ENCODE measurements around the gene MATR3. TPM values are rescaled to one million over a fixed set of nuclear protein-coding genes. Genes with fewer than 3 reads are reported as not detected.
"Not testable (repeated sequence)": the region's sequence is repeated elsewhere in the genome, so short reads cannot be mapped to it uniquely, and the experiment has no call there.

MATR3 gene
- total RNA-seq, 1 experiment from 2014 or later: 267 TPM

- Histone ChIP-seq H3K23ac (ENCODE audit: insufficient read length, low read depth, low read length) (no peak overlapping the region), H2BK12ac (ENCODE audit: insufficient read length, low read depth, low read length) (no peak overlapping the region), H3T11ph (ENCODE audit: low read length) (no peak overlapping the region), H3K79me2 (ENCODE audit: insufficient read depth, low read length) (no peaks in the 10 kb centered on the region), H2BK120ac (ENCODE audit: low read depth, low read length, poor library complexity, severe bottlenecking) (no peak overlapping the region), H2BK5ac (ENCODE audit: insufficient read length, low read length) (no peak overlapping the region), H3K4ac (ENCODE audit: low read depth, low read length) (no peak overlapping the region), H3K27ac (ENCODE audit: insufficient read length, low read depth, low read length) (no peak overlapping the region), H3K4me2 (ENCODE audit: insufficient read depth, insufficient read length, low read length) (no peak overlapping the region), H4K20me1 (ENCODE audit: control insufficient read depth, insufficient read depth, insufficient read length) (no peaks in the 10 kb centered on the region), H3K9ac (ENCODE audit: extremely low read depth, insufficient read length, low read length) (no peak overlapping the region), H3K27me3 (ENCODE audit: insufficient read depth, low read length) (no peaks in the 10 kb centered on the region), H4K5ac (ENCODE audit: insufficient read length, low read depth, low read length) (no peak overlapping the region), H2BK15ac (ENCODE audit: low read depth, low read length) (no peak overlapping the region), H3K14ac (ENCODE audit: insufficient read depth, low read length) (no peak overlapping the region), H3K4me1 (ENCODE audit: insufficient read depth, low read length) (peaks cover 13% of the 10 kb centered on the region), H3K23me2 (ENCODE audit: insufficient read length, low read depth, low read length, poor library complexity, severe bottlenecking) (peaks cover 4% of the 10 kb centered on the region), H3K79me1 (ENCODE audit: insufficient read depth, low read depth, low read length, poor library complexity, severe bottlenecking) (no peaks in the 10 kb centered on the region), H3K9me3 (ENCODE audit: control insufficient read depth, low read depth, low read length) (no peaks in the 10 kb centered on the region), H2BK20ac (ENCODE audit: low read depth, low read length, poor library complexity, severe bottlenecking) (no peak overlapping the region), H2AFZ (ENCODE audit: low read length) (no peak overlapping the region), H4K8ac (replicated peaks; ENCODE audit: insufficient read length, low read depth, low read length) (no peak overlapping the region), H3K56ac (ENCODE audit: insufficient read length, low read depth, low read length) (no peak overlapping the region), H4K91ac (ENCODE audit: insufficient read length, low read depth, low read length) (no peak overlapping the region), H3K18ac (ENCODE audit: insufficient read length, low read depth, low read length) (no peak overlapping the region), H2AK5ac (ENCODE audit: insufficient read length, low read length) (no peak overlapping the region)
- Mint-ChIP-seq H3K4me3 (no peak overlapping the region), H3K27me3 (ENCODE audit: low read depth) (no peaks in the 10 kb centered on the region), H3K4me1 (peaks cover 22 to 24% of the 10 kb centered on the region in 2 experiments), H3K9me3 (no peaks in the 10 kb centered on the region), H3K27ac (no peak overlapping the region), H3K36me3 (ENCODE audit: insufficient read depth in 1 of 3, low read depth in 3 of 3) (no peaks in the 10 kb centered on the region)
- WGBS (ENCODE audit: extremely low coverage, insufficient read length, low lambda C conversion rate): no CpG with 5 or more reads among the region's 5 CpGs
- peak; percentile 33; the same call in 1 of the 3 replicates for TF ChIP-seq CTCF (conservative IDR thresholded peaks at IDR 0.05)
- no peak for DNase-seq
These were observed 25.0 kb upstream of the MATR3 start for GRCh38 chr5:139268364-139269202.

GRCh38 chr5:139270718-139271117 lies 22.8 kb upstream of the MATR3 start:
- H2BK15ac ChIP-seq (ENCODE audit: low read depth, low read length); H3K9me3 ChIP-seq (ENCODE audit: control insufficient read depth, low read depth, low read length); H3K27ac Mint-ChIP-seq; H3K23me2 ChIP-seq (ENCODE audit: insufficient read length, low read depth, low read length, poor library complexity, severe bottlenecking); DNase-seq; H3K23ac ChIP-seq (ENCODE audit: insufficient read length, low read depth, low read length); H2AK5ac ChIP-seq (ENCODE audit: insufficient read length, low read length); H4K20me1 ChIP-seq (ENCODE audit: control insufficient read depth, insufficient read depth, insufficient read length); H3T11ph ChIP-seq (ENCODE audit: low read length); H2BK120ac ChIP-seq (ENCODE audit: low read depth, low read length, poor library complexity, severe bottlenecking); H3K27me3 ChIP-seq (ENCODE audit: insufficient read depth, low read length); H3K14ac ChIP-seq (ENCODE audit: insufficient read depth, low read length); H3K27ac ChIP-seq (ENCODE audit: insufficient read length, low read depth, low read length); H3K9me3 Mint-ChIP-seq; H3K79me1 ChIP-seq (ENCODE audit: insufficient read depth, low read depth, low read length, poor library complexity, severe bottlenecking); H3K4ac ChIP-seq (ENCODE audit: low read depth, low read length); H3K4me2 ChIP-seq (ENCODE audit: insufficient read depth, insufficient read length, low read length); H2BK5ac ChIP-seq (ENCODE audit: insufficient read length, low read length); H2BK12ac ChIP-seq (ENCODE audit: insufficient read length, low read depth, low read length); H4K91ac ChIP-seq (ENCODE audit: insufficient read length, low read depth, low read length); H3K18ac ChIP-seq (ENCODE audit: insufficient read length, low read depth, low read length); H2AFZ ChIP-seq (ENCODE audit: low read length); H4K8ac ChIP-seq (replicated peaks; ENCODE audit: insufficient read length, low read depth, low read length); H3K56ac ChIP-seq (ENCODE audit: insufficient read length, low read depth, low read length); H3K9ac ChIP-seq (ENCODE audit: extremely low read depth, insufficient read length, low read length); H4K5ac ChIP-seq (ENCODE audit: insufficient read length, low read depth, low read length); H2BK20ac ChIP-seq (ENCODE audit: low read depth, low read length, poor library complexity, severe bottlenecking); H3K27me3 Mint-ChIP-seq (ENCODE audit: low read depth): not testable (repeated sequence)
- H3K36me3 Mint-ChIP-seq (ENCODE audit: insufficient read depth in 1 of 3, low read depth in 3 of 3): peaks cover 12 to 14% (median 12%) of the 10 kb centered on the region in 3 experiments
- Histone ChIP-seq H3K4me1 (ENCODE audit: insufficient read depth, low read length) (peaks cover 13% of the 10 kb centered on the region), H3K79me2 (ENCODE audit: insufficient read depth, low read length) (peaks cover 10% of the 10 kb centered on the region; the same call in 1 of the 2 replicates)
- H3K4me3 Mint-ChIP-seq: 0 out of 5 replicates have a peak overlapping the region, but pooled peaks of 1 of the 2 experiments have one; percentile 17
- H3K4me1 Mint-ChIP-seq: peaks cover 27 to 35% of the 10 kb centered on the region in 2 experiments
- no CpG with 5 or more reads among the region's 2 CpGs for WGBS (ENCODE audit: extremely low coverage, insufficient read length, low lambda C conversion rate)

All from H9 (cell line).